Measurements from ENCODE around the gene NPIPB5.
"Not testable (repeated sequence)": the region's sequence is repeated elsewhere in the genome, so short reads cannot be mapped to it uniquely, and the experiment has no call there.

GRCh38 chr16:22547170-22547765 is 36.6 kb downstream of the NPIPB5 start:
- TF ChIP-seq YY1 (IDR thresholded peaks at IDR 0.05; ENCODE audit: low read depth, low read length): not testable (repeated sequence)
- TF ChIP-seq, protein P1, sequence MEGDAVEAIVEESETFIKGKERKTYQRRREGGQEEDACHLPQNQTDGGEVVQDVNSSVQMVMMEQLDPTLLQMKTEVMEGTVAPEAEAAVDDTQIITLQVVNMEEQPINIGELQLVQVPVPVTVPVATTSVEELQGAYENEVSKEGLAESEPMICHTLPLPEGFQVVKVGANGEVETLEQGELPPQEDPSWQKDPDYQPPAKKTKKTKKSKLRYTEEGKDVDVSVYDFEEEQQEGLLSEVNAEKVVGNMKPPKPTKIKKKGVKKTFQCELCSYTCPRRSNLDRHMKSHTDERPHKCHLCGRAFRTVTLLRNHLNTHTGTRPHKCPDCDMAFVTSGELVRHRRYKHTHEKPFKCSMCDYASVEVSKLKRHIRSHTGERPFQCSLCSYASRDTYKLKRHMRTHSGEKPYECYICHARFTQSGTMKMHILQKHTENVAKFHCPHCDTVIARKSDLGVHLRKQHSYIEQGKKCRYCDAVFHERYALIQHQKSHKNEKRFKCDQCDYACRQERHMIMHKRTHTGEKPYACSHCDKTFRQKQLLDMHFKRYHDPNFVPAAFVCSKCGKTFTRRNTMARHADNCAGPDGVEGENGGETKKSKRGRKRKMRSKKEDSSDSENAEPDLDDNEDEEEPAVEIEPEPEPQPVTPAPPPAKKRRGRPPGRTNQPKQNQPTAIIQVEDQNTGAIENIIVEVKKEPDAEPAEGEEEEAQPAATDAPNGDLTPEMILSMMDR (IDR thresholded peaks at IDR 0.05 in 2 of 3, conservative IDR thresholded peaks at IDR 0.05 in 1 of 3; ENCODE audit: control insufficient read depth in 2 of 3, extremely low read depth in 1 of 3, insufficient read depth in 1 of 3, low read depth in 3 of 3, low read length in 3 of 3): not testable (repeated sequence)

Measured in GM12878 (cell line).